Stomach (tissue), 19 donors: Measurements from ENCODE around the gene AGA. TPM values are rescaled to one million over a fixed set of nuclear protein-coding genes. Genes with fewer than 3 reads are reported as not detected.

Source experiments
- DNase-seq, 2 donors: peaks; one replicate each; pipeline versions ENCODE4 v3.0.0 to v3.0.0-alpha.2; 2013 to 2019
- H3K27ac ChIP-seq, 5 donors: fragments of 200-600 bp in 4 of 5; sonication (generic) in 4 of 5; one replicate each; pipeline ENCODE4 v1.5.1; 2013 to 2019; ENCODE audit warnings: mild to moderate bottlenecking in 1 of 5, moderate library complexity in 1 of 5
- H3K27me3 ChIP-seq, 3 donors: fragments of 200-600 bp; sonication (generic); one replicate each; pipeline ENCODE4 v1.5.1; 2017 to 2019; ENCODE audit warnings: mixed run types in 1 of 3
- H3K36me3 ChIP-seq, 4 donors: fragments of 200-600 bp; sonication (generic); 1 replicate in 3 of 4; 2 replicates in 1 of 4; pipeline ENCODE4 v1.5.1; 2016 to 2019
- H3K4me1 ChIP-seq, 4 donors: fragments of 200-600 bp; sonication (generic); one replicate each; pipeline ENCODE4 v1.5.1; 2016 to 2019
- H3K4me3 ChIP-seq, 4 donors: fragments of 200-600 bp; sonication (generic) in 3 of 4; one replicate each; pipeline ENCODE4 v1.5.1; 2016 to 2019; ENCODE audit warnings: mild to moderate bottlenecking in 1 of 4
- H3K9me3 ChIP-seq, 4 donors: fragments of 200-600 bp; sonication (generic); one replicate each; pipeline ENCODE4 v1.5.1; 2016 to 2019
- EP300 ChIP-seq: sonication (generic); formaldehyde crosslinking; IDR thresholded peaks from one replicate; pipeline ENCODE4 v1.6.1; 2017; ENCODE audit warnings: antibody characterized with exemption
- POLR2A ChIP-seq, 4 donors: fragments of 450-650 bp; IDR thresholded peaks; one replicate each; pipeline ENCODE4 v1.6.1; 2016; ENCODE audit warnings: antibody characterized with exemption in 4 of 4, control low read depth in 2 of 4, mild to moderate bottlenecking in 1 of 4, moderate library complexity in 1 of 4
- POLR2AphosphoS5 ChIP-seq, 3 donors: sonication (generic); formaldehyde crosslinking; IDR thresholded peaks; one replicate each; pipeline ENCODE4 v1.6.1; 2016; ENCODE audit warnings: antibody characterized with exemption in 3 of 3
- WGBS, 5 donors: extraction: QIAGEN DNeasy Blood & Tissue Kit in 3 of 5; methylation state at CpG; one replicate each; pipeline versions ENCODE4 v1.1.5 to v1.1.7; 2013 to 2018; 5-methylcytosine and 5-hydroxymethylcytosine counted together
- intact Hi-C: fragments of 100-400 bp; cut with DNase I; formaldehyde crosslinking; loops from one replicate; pipeline ENCODE4 v1.15.1; 2023; ENCODE audit warnings: low total_unique reads
- long read RNA-seq, 10 donors: transcript quantifications; one replicate each; lab custom pipeline, GENCODE V29; 2026
- polyA plus RNA-seq, 3 donors: library from polyadenylated mRNA; stranded (reverse); fragments of 200-250 nt; gene quantifications; one replicate each; pipeline ENCODE4 v1.2.3, GENCODE V29; 2013
- total RNA-seq, 5 donors: library from RNA; depleted of rRNA; stranded (reverse); fragments of >200 nt; gene quantifications; one replicate each; pipeline versions ENCODE4 v1.1.0 to v1.2.3, GENCODE V29; 2014 to 2016
- TF ChIP-seq, protein P1 (sequence below), 7 experiments: fragments of 450-650 bp in 4 of 7; fragments of 200-600 bp in 3 of 7; sonication (generic) in 3 of 7; IDR thresholded peaks; one replicate each; pipeline ENCODE4 v1.5.1; 2016 to 2019; ENCODE audit warnings: antibody characterized with exemption in 7 of 7, control low read depth in 2 of 7, mild to moderate bottlenecking in 1 of 7
- donor health status: healthy with polysubstance abuse.
- donor health status: Bipolar disorder and iron deficiency.
- donor health status: healthy.

AGA gene
- 10 to 100 TPM in 2 of 5 donors, 1 to 10 TPM in 3; 2.3 to 36.4 (median 3.6) TPM for total RNA-seq
- 1 to 10 TPM; 6.6 to 8.2 (median 8.0) TPM for polyA plus RNA-seq
- long read RNA-seq, donor 1, partial matches to known transcripts = 0 of 2 reads
- long read RNA-seq, donor 1, other reads (novel, unspliced or antisense) = 0 of 2 reads
- long read RNA-seq, donor 2, transcript AGA-201 (9 exons, 2,107 nt) = major isoform, 5 of 6 reads
- long read RNA-seq, donor 2, partial matches to known transcripts = 0 of 6 reads
- long read RNA-seq, donor 2, other reads (novel, unspliced or antisense) = 0 of 6 reads
- long read RNA-seq, donor 3, transcript AGA-201 (9 exons, 2,107 nt) = major isoform, 7 of 7 reads
- long read RNA-seq, donor 3, partial matches to known transcripts = 0 of 7 reads
- long read RNA-seq, donor 3, other reads (novel, unspliced or antisense) = 0 of 7 reads
- long read RNA-seq, donor 4 = 0 reads
- long read RNA-seq, donor 5, partial matches to known transcripts = 0 of 3 reads
- long read RNA-seq, donor 5, other reads (novel, unspliced or antisense) = 0 of 3 reads
- long read RNA-seq, donor 6, transcript AGA-201 (9 exons, 2,107 nt) = major isoform, 18 of 24 reads
- long read RNA-seq, donor 6, partial matches to known transcripts = 5 of 24 reads
- long read RNA-seq, donor 6, other reads (novel, unspliced or antisense) = 0 of 24 reads
- long read RNA-seq, donor 7, transcript AGA-201 (9 exons, 2,107 nt) = major isoform, 7 of 8 reads
- long read RNA-seq, donor 7, partial matches to known transcripts = 0 of 8 reads
- long read RNA-seq, donor 7, other reads (novel, unspliced or antisense) = 0 of 8 reads
- long read RNA-seq, donor 8, transcript AGA-201 (9 exons, 2,107 nt) = major isoform, 7 of 7 reads
- long read RNA-seq, donor 8, partial matches to known transcripts = 0 of 7 reads
- long read RNA-seq, donor 8, other reads (novel, unspliced or antisense) = 0 of 7 reads
- long read RNA-seq, donor 9, partial matches to known transcripts = 0 of 3 reads
- long read RNA-seq, donor 9, other reads (novel, unspliced or antisense) = 0 of 3 reads
- long read RNA-seq, donor 10, partial matches to known transcripts = 0 of 2 reads
- long read RNA-seq, donor 10, other reads (novel, unspliced or antisense) = 0 of 2 reads

GRCh38 chr4:177441803-177442622 is at the start of gene AGA:
AGA (minus strand) TSS chr4:177442437; CDS start chr4:177442375, 62 bp downstream.
- Histone ChIP-seq H3K4me3 (peak within 1 kb of the TSS; percentile 61 to 74 (median 64)), H3K9me3 (no peaks in the 10 kb centered on the region)

GRCh38 chr4:177492022-177492421 is 49.8 kb upstream of the AGA start:
- DNase-seq = no peak
- H3K36me3 ChIP-seq = no peaks in the 10 kb centered on the region
- no peaks in the 10 kb centered on the region for H3K4me1 ChIP-seq
- H3K27ac ChIP-seq = no peak overlapping the region
- H3K4me3 ChIP-seq = no peak overlapping the region
- WGBS, 5 donors = 81 to 92% (median 87%) methylated on average over 5 of the region's 5 CpGs
- no peaks in the 10 kb centered on the region for H3K9me3 ChIP-seq
- no peak for TF ChIP-seq EP300
- TF ChIP-seq, protein P1, sequence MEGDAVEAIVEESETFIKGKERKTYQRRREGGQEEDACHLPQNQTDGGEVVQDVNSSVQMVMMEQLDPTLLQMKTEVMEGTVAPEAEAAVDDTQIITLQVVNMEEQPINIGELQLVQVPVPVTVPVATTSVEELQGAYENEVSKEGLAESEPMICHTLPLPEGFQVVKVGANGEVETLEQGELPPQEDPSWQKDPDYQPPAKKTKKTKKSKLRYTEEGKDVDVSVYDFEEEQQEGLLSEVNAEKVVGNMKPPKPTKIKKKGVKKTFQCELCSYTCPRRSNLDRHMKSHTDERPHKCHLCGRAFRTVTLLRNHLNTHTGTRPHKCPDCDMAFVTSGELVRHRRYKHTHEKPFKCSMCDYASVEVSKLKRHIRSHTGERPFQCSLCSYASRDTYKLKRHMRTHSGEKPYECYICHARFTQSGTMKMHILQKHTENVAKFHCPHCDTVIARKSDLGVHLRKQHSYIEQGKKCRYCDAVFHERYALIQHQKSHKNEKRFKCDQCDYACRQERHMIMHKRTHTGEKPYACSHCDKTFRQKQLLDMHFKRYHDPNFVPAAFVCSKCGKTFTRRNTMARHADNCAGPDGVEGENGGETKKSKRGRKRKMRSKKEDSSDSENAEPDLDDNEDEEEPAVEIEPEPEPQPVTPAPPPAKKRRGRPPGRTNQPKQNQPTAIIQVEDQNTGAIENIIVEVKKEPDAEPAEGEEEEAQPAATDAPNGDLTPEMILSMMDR (IDR thresholded peaks at IDR 0.05) = no peak
- no peaks in the 10 kb centered on the region for H3K27me3 ChIP-seq
- intact Hi-C loops = no loop called here

More at GRCh38 chr4:177441803-177442622, at the start of gene AGA:
- peak; percentile 97 to 98 for DNase-seq
- WGBS, 5 donors = 0 to 1% (median 1%) methylated on average over 51 to 60 of the region's 60 CpGs
- no peak for TF ChIP-seq POLR2A (IDR thresholded peaks at IDR 0.05)
- TF ChIP-seq POLR2AphosphoS5 (IDR thresholded peaks at IDR 0.05) = peak; percentile 46 to 70 (median 63)
- Histone ChIP-seq H3K36me3 (peaks cover 0 to 19% (median 15%) of the 10 kb centered on the region in 4 donors), H3K27ac (peak within 1 kb of the TSS; percentile 93 to 95 (median 94)), H3K4me1 (peaks cover 0 to 20% (median 9%) of the 10 kb centered on the region in 4 donors), H3K27me3 (no peaks in the 10 kb centered on the region)
- intact Hi-C loops = no loop called here

GRCh38 chr4:177490769-177491168 is 48.5 kb upstream of the AGA start:
- TF ChIP-seq EP300 = no peak
- TF ChIP-seq, protein P1 (IDR thresholded peaks at IDR 0.05) = no peak
- no peak for TF ChIP-seq POLR2AphosphoS5 (IDR thresholded peaks at IDR 0.05)
- intact Hi-C loops = no loop called here
- WGBS, 5 donors = 62 to 74% (median 71%) methylated on average over 2 of the region's 2 CpGs

GRCh38 chr4:177489471-177490246 is 47.4 kb upstream of the AGA start:
- no peak for TF ChIP-seq POLR2AphosphoS5 (IDR thresholded peaks at IDR 0.05)
- TF ChIP-seq POLR2A (IDR thresholded peaks at IDR 0.05) = no peak
- TF ChIP-seq EP300 = no peak
- TF ChIP-seq, protein P1 (IDR thresholded peaks at IDR 0.05) = no peak
- DNase-seq = no peak
- WGBS, 5 donors = 68 to 83% (median 75%) methylated on average over 1 of the region's 1 CpG
- no peaks in the 10 kb centered on the region for H3K36me3 ChIP-seq
- H3K9me3 ChIP-seq = no peaks in the 10 kb centered on the region
- H3K27me3 ChIP-seq = no peaks in the 10 kb centered on the region
- H3K4me3 ChIP-seq = no peak overlapping the region
- intact Hi-C loops = no loop called here
- no peak overlapping the region for H3K27ac ChIP-seq
- no peaks in the 10 kb centered on the region for H3K4me1 ChIP-seq

More at GRCh38 chr4:177490769-177491168, 48.5 kb upstream of the AGA start:
- Histone ChIP-seq H3K27ac (no peak overlapping the region), H3K36me3 (no peaks in the 10 kb centered on the region), H3K9me3 (no peaks in the 10 kb centered on the region), H3K4me3 (no peak overlapping the region), H3K27me3 (no peaks in the 10 kb centered on the region), H3K4me1 (no peaks in the 10 kb centered on the region)
- DNase-seq = no peak
